ENCODE results near the gene FURIN.

Gene FURIN

GRCh38 chr15:90902040-90902839 lies 33.9 kb downstream of the FURIN start:
- peak; percentile 80 for TF ChIP-seq CTCF (IDR thresholded peaks at IDR 0.05; ENCODE audit: low read depth, low read length)
- peak overlapping the region; percentile 76 for H3K4me3 ChIP-seq (ENCODE audit: low read depth, low read length)

GRCh38 chr15:90902840-90903732 lies 34.7 kb downstream of the FURIN start, which contains the start of gene MAN2A2:
TSS of gene MAN2A2 (plus strand) at chr15:90903302. CDS start at chr15:90904208, 906 bp downstream.
- H3K4me3 ChIP-seq (ENCODE audit: low read depth, low read length) = peak within 1 kb of the TSS; percentile 76
- TF ChIP-seq CTCF (IDR thresholded peaks at IDR 0.05; ENCODE audit: low read depth, low read length) = no peak

- H3K4me3 ChIP-seq (ENCODE audit: low read depth, low read length) = peak overlapping the region; percentile 76
- no peak for TF ChIP-seq CTCF (IDR thresholded peaks at IDR 0.05; ENCODE audit: low read depth, low read length)
Measured at GRCh38 chr15:90903733-90904536, 35.5 kb downstream of the FURIN start.

- TF ChIP-seq CTCF (IDR thresholded peaks at IDR 0.05; ENCODE audit: low read depth, low read length) = no peak
- no peak overlapping the region for H3K4me3 ChIP-seq (ENCODE audit: low read depth, low read length)
Measured at GRCh38 chr15:90904746-90905145, 36.4 kb downstream of the FURIN start.

GRCh38 chr15:90905306-90906180 lies 37.2 kb downstream of the FURIN start:
- H3K4me3 ChIP-seq (ENCODE audit: low read depth, low read length) = no peak overlapping the region
- TF ChIP-seq CTCF (IDR thresholded peaks at IDR 0.05; ENCODE audit: low read depth, low read length) = no peak

- H3K4me3 ChIP-seq (ENCODE audit: low read depth, low read length) = no peak overlapping the region
- TF ChIP-seq CTCF (IDR thresholded peaks at IDR 0.05; ENCODE audit: low read depth, low read length) = no peak
Measured at GRCh38 chr15:90906181-90906849, 37.9 kb downstream of the FURIN start.

Measured in WI38 (cell line).